Measurements from ENCODE around the gene MAP2K5.
A peak's percentile ranks its signal among the peaks of the same experiment; 100 is the strongest.

DNA sequence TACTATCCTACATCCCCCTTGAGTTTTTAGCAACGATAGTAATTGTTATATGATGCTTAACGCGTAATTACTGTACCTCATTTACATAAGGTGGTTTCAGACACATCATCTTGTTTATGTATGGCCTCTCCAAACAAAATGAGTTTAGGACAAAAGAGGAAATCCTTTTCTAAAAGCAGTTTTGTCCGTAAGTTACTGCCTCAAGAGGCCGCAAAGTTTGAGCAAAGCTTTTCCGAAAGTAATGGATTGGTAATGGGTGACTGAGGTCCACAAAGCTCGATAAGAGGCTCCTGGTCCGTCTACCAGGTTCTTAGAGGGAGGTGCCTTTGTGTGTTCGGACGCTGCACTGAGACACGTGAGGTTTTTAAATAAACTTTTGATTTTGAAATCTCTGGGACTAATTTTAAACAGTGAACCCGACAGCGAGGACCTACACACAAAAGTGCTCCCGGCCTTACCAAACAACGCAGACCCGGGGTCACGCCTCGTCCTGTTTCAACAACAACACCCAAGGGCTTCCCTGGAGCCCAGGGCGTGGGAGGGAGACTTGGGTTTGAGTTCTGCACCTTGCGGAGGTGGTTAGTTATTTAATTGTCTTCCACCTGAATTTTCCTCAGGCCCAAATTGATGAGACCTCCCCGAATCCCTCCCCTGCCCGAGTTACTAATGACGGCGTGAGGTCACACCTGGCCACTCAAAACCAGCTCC, 22.0 kb upstream of the MAP2K5 start:
- no peak for TF ChIP-seq POLR2A (IDR thresholded peaks at IDR 0.05)
- TF ChIP-seq, protein P1, sequence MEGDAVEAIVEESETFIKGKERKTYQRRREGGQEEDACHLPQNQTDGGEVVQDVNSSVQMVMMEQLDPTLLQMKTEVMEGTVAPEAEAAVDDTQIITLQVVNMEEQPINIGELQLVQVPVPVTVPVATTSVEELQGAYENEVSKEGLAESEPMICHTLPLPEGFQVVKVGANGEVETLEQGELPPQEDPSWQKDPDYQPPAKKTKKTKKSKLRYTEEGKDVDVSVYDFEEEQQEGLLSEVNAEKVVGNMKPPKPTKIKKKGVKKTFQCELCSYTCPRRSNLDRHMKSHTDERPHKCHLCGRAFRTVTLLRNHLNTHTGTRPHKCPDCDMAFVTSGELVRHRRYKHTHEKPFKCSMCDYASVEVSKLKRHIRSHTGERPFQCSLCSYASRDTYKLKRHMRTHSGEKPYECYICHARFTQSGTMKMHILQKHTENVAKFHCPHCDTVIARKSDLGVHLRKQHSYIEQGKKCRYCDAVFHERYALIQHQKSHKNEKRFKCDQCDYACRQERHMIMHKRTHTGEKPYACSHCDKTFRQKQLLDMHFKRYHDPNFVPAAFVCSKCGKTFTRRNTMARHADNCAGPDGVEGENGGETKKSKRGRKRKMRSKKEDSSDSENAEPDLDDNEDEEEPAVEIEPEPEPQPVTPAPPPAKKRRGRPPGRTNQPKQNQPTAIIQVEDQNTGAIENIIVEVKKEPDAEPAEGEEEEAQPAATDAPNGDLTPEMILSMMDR (IDR thresholded peaks at IDR 0.05): no peak
- peak in 1 of 3 donors; percentile 20 for TF ChIP-seq POLR2AphosphoS5 (IDR thresholded peaks at IDR 0.05)
